GM15510 (cell line): ENCODE measurements around the gene PPM1M.

Source experiments
- POLR2A ChIP-seq: IDR thresholded peaks from 3 replicates; pipeline ENCODE4 v1.6.1; 2011; ENCODE audit warnings: borderline replicate concordance; ENCODE audit not compliant: insufficient read length; ENCODE audit errors: extremely low read depth

PPM1M gene

DNA sequence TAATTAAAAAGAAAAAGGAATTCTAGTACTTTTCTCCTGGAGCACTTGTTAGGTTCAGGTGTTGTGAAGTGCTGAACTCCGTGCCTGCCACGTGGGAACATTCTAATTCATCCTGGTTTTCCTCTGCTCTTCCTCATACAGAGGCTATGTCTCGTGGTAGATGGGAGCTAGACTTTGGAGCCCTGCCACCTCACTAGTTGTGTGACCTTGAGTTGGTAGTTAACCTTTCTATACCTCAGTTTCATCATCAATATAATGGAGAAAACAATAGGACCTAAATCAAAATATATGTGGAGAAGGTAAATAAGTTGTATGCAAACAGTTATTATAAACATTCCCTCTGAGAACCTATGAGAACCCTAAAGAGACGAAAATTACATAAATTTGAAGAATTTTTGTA is 37.0 kb upstream of the PPM1M start:
- no peak for TF ChIP-seq POLR2A

DNA sequence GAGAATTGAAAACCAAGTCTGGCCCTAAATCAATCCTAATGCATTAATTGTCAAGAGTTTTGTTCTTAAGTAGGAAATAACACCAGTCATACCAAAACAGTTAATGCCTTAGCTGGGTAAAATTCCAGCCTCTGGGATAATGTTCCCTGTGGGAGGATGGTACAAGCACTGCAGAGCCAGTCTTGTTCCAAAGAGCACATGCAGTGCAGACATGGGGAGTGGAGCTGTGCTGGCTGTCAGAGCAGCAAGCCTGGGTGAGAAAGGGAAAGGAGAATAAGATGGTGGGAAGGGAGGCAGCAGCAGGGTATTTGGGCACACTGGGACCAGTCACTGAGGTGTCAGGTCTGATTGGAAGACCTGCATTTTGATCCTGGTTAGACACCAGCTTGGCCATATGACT is 35.5 kb upstream of the PPM1M start:
- no peak for TF ChIP-seq POLR2A

DNA sequence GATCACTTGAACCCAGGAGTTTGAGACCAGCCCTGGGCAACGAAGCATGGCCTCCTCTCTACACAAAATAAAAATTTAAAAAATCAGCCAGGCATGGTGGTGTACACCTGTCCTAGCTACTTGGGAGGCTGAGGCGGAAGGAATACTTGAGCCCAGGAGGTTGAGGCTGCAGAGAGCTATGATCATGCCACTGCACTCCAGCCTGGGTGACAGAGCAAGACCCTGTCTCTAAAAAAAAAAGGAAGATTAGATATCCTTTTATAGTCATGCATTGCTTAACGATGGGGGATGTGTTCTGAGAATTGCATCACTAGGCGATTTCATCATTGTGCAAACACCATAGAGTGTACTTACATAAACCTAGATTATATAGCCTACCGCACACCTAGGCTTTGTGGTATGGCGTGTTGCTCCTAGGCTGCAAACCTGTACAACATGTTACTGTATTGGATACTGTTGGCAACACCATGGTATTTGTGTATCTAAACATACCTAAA is 35.0 kb upstream of the PPM1M start:
- no peak for TF ChIP-seq POLR2A

DNA sequence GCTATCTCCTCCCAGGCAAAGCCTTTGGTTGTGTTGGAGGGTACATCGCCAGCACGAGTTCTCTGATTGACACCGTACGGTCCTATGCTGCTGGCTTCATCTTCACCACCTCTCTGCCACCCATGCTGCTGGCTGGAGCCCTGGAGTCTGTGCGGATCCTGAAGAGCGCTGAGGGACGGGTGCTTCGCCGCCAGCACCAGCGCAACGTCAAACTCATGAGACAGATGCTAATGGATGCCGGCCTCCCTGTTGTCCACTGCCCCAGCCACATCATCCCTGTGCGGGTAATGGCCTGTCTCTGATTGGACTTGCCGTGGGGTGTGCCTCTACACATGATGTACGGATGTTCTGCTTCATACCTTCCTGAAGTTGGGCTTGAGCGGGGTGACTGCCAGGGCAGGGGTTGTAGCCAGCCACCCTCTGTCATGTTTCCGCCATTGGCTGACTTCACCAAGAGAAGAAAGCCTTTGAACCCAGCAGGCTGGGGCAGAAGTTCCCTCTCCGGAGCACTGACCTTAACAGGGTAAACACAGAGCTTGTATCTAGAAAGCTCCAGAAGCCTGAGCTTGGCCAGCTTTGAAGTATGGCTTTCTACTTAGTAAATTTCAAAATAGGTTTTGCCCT is 34.2 kb upstream of the PPM1M start:
- TF ChIP-seq POLR2A, result no peak

DNA sequence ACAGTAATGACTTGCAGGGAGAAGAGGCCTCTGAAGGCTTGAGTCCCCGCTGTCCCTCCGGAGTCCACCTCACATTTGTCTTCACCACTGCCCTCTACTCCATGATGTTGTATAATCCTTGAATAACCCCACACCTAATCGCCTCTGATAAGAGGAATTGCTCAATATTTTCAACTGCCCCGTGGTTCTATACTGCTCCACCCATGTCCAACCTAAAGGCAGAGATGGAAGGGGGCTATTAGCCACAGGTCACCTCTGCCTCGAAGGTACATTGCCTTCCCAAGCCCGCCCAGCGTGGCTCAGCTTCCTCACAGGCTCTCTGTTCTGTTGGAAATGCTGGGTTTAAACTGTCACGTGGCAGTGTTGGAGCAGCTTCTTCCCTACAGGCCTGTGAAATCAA is 32.6 kb upstream of the PPM1M start:
- TF ChIP-seq POLR2A, result no peak

DNA sequence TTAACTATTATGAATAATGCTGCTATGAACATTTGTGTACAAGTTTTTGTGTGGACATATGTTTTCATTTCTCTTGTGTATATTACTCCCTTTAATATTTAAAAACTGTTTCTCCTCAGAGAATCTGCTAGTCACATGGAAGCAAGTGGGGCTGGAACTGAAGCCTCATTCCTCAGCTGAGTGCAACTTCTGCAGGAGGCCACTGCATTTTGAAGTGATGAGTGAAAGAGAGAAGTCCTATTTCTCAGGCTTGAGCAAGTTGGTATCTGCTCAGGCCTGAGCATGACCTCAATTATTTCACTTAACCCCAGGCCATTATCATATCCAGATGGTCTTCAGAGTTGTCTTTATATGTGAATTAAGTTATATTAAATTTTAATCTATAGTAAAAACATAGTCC is 31.7 kb upstream of the PPM1M start:
- no peak for TF ChIP-seq POLR2A

DNA sequence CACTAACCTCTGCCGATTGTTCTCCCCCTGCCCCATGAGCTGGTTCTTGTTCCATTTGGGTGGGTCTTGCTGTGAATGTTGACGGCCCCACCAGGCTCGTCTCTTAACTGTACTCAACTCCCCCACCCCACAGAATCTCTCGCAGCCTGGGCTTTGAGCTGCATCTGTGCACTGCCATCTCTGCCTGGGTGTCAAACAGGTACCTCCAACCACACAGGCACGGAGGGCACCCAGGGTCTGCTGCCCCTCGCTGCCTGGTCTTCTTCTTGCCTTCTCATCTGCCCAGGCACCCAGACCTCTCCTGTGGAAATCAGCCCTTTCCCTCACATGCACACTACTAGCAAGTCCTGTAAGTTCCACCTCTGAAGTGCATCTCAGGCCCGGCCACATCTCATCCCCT is 30.2 kb upstream of the PPM1M start:
- TF ChIP-seq POLR2A, result no peak

DNA sequence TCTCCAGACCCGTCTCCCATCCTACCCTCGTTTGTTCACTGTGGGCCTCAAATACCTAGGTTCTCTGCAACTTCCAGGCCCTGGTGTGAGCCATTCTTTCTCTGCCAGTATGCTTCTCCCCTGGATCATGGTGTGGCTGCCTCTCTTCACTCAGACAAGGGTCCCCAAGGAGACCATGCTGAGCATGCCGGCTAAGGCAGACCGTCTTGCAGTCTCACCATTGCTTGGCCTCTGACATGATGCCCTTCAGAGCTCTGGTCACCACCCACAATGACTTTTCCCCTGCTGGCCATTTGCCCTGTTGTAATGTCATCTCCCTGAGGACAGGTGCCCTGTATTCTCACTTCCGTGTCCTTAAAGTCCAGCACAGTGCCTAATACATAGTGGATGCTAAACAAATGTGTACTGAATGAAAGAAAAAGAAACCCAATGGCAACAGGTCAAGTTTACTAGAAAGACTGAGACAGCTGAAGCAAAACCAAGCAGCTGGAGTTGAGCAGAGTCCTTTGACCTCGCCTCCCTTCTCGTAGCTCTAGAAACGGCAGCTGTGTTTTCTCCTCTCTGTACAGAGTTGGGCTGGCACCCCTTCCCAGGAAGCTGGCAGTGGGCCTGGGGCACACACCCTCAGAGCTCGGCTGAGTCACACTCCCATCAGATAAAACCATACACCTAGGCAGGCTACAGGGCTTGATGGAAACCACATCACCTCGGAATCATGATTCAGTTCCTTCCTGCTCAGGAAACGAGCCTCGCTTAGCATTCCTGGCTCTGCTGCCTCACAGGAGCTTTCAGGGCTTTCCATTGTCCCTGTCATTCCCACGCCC is 28.8 kb upstream of the PPM1M start:
- no peak for TF ChIP-seq POLR2A

DNA sequence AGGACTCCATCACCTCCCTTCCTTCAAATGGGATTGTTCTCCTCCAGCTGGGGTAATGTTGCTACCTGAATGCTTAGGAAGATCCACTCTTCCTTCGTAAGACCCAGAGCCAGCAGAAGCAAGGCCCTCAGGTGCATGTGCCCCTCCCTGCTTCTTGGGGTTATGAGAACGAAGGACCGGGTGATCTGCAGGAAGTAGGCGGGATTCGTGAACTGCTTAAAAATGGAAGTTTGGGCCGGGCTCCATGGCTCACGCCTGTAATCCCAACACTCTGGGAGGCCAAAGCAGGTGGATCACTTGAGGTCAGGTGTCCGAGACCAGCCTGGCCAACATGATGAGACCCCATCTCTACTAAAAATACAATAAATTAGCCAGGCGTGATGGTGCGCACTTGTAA is 28.2 kb upstream of the PPM1M start:
- no peak for TF ChIP-seq POLR2A

DNA sequence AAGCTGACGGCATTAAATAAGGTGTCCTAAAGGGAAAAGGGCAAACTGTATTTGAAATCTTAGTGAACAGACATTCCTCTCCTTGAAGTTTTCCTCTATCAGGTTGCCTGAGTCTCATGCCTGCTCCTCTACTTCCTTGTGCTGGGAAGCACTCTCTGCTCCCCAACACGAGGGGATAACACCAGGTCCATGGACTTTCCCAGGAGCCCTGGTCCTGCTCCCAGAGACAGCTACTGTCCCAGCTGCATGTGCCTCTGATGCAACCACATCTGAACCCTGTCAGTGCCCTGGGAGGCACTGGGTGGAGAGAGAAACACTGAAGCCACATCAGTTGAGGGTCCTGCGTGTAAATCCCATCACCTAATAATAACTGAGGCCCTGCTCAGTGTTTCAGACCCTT is 27.5 kb upstream of the PPM1M start:
- no peak for TF ChIP-seq POLR2A

DNA sequence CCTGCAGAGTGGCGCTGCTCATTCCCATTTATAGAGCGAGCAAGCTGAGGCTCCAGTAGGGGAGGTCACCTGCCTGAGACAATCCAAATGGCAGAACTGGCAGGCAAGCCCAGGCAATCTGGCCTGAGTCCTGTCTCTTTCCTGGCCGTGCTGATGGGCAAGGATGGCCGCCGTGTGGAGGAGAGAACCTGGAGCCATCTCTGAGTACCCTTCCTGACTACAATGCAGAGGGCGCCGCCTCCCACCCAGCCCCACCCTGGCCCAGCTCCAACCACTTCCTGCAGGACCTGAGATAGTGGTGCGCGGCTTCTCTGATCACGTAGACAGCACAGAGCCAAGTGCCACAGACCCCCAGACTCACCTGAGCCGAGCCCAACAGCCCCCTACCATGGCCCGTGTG is 27.1 kb upstream of the PPM1M start:
- TF ChIP-seq POLR2A, result no peak

DNA sequence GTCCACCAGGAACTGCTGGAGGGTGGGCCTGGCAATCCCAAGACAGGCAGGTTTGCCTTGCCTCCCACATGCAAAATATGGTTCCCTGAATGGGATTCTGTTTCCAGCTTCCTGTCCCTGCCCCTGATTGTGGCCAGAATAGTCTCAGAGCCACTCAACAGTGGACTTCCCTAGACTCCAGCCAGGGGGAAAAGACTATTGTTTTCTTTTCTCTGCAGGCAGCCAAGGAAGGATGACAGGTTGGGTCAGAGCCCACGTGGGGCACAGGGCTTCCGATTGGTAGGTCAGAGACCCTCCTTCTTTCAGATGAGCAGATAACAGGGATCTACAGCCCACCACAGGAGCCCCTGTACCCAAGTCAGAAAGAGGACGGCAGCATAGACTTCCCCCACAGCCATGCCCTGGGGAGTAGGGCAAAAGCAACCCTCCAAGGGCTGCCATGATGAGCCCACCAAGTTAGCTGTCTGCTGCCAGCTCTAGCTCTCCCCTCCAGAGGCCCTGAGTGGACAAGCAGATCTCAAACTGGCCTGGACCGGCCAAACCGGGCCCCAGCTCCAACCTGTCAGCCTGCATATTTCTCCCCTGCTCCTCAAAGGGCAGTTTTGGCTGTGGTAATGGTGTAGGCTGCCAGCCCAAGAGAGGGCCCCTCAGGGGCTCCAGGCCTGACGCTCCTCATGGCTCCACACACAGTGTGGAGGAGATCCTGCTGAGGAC is 26.5 kb upstream of the PPM1M start:
- TF ChIP-seq POLR2A, result no peak

DNA sequence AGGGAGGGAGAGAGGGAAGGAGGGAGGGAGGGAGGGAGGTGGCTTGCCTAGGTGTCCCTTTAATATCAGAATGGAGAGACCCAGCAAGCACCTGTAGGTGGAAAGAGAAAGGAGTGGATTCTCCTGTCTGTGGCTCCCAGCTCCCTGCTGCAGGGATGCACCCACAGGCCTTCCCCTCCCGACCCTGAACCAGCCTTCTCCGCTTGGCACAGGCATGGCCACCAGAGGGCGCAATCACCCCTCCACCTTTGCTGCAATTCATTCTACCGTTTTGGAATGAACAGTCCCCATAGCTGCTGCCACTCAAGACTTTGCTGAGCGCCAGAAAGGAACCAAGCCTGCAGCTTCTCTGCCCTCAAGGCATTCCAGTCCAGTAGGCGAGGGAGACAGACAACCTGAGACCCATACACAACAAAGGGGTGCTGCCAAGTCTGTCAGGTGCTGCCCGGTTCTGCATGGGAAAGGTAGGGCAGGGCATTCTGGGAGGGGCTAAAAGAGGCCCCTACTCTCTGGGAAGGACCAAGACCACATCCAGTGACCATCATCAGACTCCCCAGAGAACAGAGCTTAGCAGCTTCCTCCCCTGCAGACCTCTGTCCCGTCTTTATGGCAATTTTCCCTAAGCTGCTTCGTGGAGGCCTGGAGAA is 25.1 kb upstream of the PPM1M start:
- TF ChIP-seq POLR2A, result no peak

DNA sequence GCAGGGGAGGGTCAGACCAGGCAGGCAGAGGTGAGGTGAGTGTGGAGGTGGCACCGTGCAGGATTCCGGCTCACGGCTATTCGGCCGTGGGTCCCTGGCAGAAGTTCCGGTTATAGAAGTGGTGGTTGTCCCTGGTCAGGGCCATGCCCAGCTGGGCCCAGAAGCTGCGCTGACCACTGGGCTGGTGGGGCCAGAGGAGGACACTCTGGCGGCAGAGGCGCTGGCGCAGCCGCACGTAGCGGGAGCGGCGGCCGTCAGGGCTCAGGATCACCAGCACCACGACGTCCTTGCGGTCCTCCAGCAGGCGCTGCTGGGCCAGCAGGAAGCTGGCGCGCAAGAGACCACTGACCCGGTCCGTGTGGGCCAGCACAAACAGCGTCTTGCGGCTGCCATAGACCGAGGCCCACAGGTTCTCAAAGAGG is 24.4 kb upstream of the PPM1M start:
- TF ChIP-seq POLR2A, result no peak
